ENCODE measurements around the gene GARRE1. TPM values are rescaled to one million over a fixed set of nuclear protein-coding genes. Genes with fewer than 3 reads are reported as not detected.

GARRE1 gene
- total RNA-seq, 1 experiment from 2014 or later: 6.1 TPM

DNA sequence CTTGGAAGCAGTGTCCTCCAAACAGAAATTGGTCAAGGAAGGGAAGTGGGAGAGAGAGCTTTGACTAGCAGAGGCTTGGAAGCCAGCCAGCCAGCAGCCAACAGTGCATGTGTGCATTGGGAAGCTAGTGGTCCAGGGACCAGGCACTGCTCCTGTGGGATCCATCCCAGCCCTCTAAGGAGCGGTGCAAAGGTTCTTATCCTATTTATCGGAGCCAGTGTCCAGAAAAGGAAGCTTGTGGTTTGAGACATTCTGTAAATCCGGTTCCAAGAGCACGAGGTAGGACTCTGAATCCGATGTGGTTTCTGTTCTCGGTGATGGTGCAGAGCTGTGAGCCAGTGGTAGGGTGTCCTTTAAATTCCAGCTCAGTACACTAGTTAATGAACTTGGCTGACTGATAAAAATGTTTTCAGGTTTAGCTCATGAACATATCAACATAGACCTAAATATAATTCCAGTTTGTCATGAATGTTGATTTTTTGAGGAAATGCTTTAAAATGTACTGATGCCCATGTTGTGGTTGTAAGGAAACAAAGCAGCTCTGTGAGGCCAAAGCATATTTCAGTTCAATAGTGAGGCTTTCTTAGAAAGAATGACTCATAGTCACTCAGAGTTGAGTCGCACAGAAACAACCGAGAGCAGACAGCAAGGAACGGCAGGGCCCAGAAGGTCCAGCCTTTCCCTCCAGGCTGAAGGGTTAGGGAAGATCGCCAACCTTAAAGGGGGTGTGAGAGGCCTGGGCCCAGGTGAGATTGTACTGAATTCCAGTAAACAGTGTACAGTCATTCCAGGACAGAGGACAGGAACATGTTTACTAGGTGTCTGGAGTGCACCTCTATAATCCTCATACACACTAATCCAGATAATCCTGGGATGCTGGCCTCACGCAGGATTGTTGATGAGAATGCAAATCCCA is 21.5 kb upstream of the GARRE1 start:
- ChIA-PET CTCF (no interaction called here), POLR2A (ENCODE audit: unreplicated experiment) (interaction anchor here (0.5 kb wide), 1 partner anchor 62 kb away, joined by 4 read pairs; no protein-coding TSS in a partner anchor)
- Histone ChIP-seq H3K27ac (ENCODE audit: low read length) (peak overlapping the region; percentile 81), H3K4me3 (ENCODE audit: low read length) (0 out of 2 replicates have a peak overlapping the region, but pooled peaks have one; percentile 3), H3K9me2 (replicated peaks; ENCODE audit: low read length) (no peaks in the 10 kb centered on the region), H3K9ac (ENCODE audit: low read length) (no peak overlapping the region), H3K36me3 (ENCODE audit: low read depth, low read length) (peaks cover 15% of the 10 kb centered on the region), H3K4me2 (ENCODE audit: low read length) (peak overlapping the region; percentile 53), H3K27me3 (ENCODE audit: low read length) (no peaks in the 10 kb centered on the region), H3F3A (ENCODE audit: low read length, unreplicated experiment) (no peaks in the 10 kb centered on the region), H3K9me3 (ENCODE audit: low read length) (no peaks in the 10 kb centered on the region), H3K4me1 (ENCODE audit: insufficient read depth, low read length) (peaks cover 30% of the 10 kb centered on the region), H3K79me2 (ENCODE audit: low read length) (no peaks in the 10 kb centered on the region), H4K20me1 (ENCODE audit: low read length) (no peaks in the 10 kb centered on the region), H2AFZ (ENCODE audit: low read length) (no peak overlapping the region)
- intact Hi-C loops (cut with micrococcal nuclease): no loop called here
- DNase-seq (peak; percentile 86), ATAC-seq (peak; percentile 92)
- BruUV-seq (replicated peaks): TSS peak; percentile 4
- no peak for TF ChIP-seq EZH2 (IDR thresholded peaks at IDR 0.05; ENCODE audit: low read length, unreplicated experiment)
- TF ChIP-seq EZH2phosphoT487 (IDR thresholded peaks at IDR 0.05; ENCODE audit: borderline replicate concordance, low read length): no peak
- TF ChIP-seq CTCF (conservative IDR thresholded peaks at IDR 0.05; ENCODE audit: low read depth, low read length): no peak

GRCh38 chr19:34235425-34235940 is 18.9 kb upstream of the GARRE1 start:
- DNase-seq (no peak), ATAC-seq (no peak)
- Histone ChIP-seq H3K79me2 (ENCODE audit: low read length) (no peaks in the 10 kb centered on the region), H3K27ac (ENCODE audit: low read length) (no peak overlapping the region), H3F3A (ENCODE audit: low read length, unreplicated experiment) (no peaks in the 10 kb centered on the region), H3K4me3 (ENCODE audit: low read length) (no peak overlapping the region), H3K4me1 (ENCODE audit: insufficient read depth, low read length) (peaks cover 25% of the 10 kb centered on the region), H4K20me1 (ENCODE audit: low read length) (no peaks in the 10 kb centered on the region), H2AFZ (ENCODE audit: low read length) (no peak overlapping the region), H3K4me2 (ENCODE audit: low read length) (no peak overlapping the region), H3K36me3 (ENCODE audit: low read depth, low read length) (no peaks in the 10 kb centered on the region), H3K9ac (ENCODE audit: low read length) (no peak overlapping the region), H3K9me3 (ENCODE audit: low read length) (no peaks in the 10 kb centered on the region), H3K27me3 (ENCODE audit: low read length) (no peaks in the 10 kb centered on the region), H3K9me2 (replicated peaks; ENCODE audit: low read length) (no peaks in the 10 kb centered on the region)
- intact Hi-C loops (cut with micrococcal nuclease): no loop called here
- ChIA-PET POLR2A (ENCODE audit: unreplicated experiment) (no interaction called here), CTCF (no interaction called here)
- TF ChIP-seq EZH2 (IDR thresholded peaks at IDR 0.05; ENCODE audit: low read length, unreplicated experiment): no peak
- no peak for TF ChIP-seq EZH2phosphoT487 (IDR thresholded peaks at IDR 0.05; ENCODE audit: borderline replicate concordance, low read length)
- TF ChIP-seq CTCF (conservative IDR thresholded peaks at IDR 0.05; ENCODE audit: low read depth, low read length): no peak
- BruUV-seq (replicated peaks): no TSS peak
